ENCODE results near the gene CORT.

The CORT gene

DNA sequence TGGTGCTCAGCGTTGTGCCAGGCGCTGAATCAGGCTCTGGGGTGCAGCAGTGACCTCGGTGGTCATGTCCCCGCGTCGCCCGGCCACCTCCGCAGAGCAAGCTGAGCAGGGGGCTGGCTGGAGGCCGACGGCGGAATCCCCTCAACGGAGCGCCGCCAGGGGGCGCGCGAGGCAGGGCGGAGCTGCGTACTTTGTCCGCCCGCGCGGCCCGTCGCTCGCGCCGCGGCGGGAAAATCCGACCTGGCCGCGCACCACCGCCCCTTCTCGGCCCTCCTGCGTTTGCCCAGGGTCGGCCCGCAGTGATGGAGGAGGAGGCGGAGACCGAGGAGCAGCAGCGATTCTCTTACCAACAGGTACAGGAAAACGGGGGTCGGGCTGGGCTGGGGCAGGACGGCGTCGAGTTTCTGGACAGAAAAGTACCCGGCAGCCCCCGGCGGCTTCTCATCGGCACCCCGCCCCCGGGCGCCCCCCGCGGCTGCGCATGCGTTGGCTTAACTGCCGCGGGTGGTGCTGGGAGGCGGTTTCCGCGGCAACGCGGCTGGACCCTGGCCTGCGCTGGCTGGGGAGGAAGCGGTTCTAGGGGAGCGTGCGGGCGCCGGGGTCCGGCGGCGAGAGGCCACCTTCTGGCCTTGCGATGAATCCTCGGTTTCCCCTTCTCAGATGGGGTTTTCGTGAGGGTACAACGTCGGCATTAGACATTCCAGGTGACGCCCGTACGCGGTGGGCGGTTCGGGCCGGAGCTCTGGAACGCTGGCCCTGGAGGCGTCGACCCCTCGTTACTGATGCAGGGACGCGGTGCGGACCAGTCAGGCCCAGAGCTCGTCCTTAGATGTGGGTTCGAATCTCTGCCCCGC lies 19.4 kb upstream of the CORT start, which contains the start of gene CENPS:
Gene CENPS (plus strand): TSS at position 218 of the 854 bp plus-strand sequence. CDS start 85 bp downstream, at position 303.
- H3K27ac Mint-ChIP-seq: peak within 1 kb of the TSS; percentile 92
- peak within 1 kb of the TSS; percentile 90 for H3K4me3 Mint-ChIP-seq
- peaks cover 18% of the 10 kb centered on the region for H3K4me1 Mint-ChIP-seq (ENCODE audit: low read depth)
- H3K36me3 Mint-ChIP-seq (ENCODE audit: low read depth): peaks cover 7% of the 10 kb centered on the region
- no peaks in the 10 kb centered on the region for H3K27me3 Mint-ChIP-seq
- H3K9me3 Mint-ChIP-seq: no peaks in the 10 kb centered on the region

DNA sequence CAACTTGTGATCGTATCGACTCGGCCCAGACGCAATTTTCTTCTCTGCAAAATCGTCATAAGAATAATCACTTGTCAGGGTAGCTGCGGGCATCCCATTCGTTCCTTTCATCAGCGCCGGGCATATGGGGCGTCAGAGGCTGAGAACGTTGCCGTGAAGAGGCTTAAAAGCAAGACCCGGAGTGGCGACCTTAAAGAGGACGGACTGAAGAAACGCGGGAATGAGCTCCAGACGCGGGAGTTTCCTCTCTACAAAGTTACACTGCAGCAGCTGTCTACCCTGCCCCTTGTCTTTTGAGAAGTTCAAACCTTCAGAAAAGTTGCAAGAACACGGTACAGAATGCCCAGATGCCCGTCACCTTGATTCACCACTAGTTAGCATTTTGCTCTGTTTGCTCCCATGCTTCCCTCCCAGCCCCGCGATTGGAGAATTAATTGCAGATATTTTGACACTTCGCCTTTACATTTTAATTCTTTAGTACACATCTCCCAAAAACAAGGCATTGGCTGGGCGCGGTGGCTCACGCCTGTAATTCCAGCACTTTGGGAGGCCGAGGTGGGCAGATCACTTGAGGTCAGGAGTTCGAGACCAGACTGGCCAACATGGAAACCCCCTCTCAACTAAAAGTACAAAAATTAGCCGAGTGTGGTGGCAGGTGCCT lies 18.6 kb upstream of the CORT start:
- peaks cover 7% of the 10 kb centered on the region for H3K36me3 Mint-ChIP-seq (ENCODE audit: low read depth)
- H3K27me3 Mint-ChIP-seq: no peaks in the 10 kb centered on the region
- no peaks in the 10 kb centered on the region for H3K9me3 Mint-ChIP-seq

DNA sequence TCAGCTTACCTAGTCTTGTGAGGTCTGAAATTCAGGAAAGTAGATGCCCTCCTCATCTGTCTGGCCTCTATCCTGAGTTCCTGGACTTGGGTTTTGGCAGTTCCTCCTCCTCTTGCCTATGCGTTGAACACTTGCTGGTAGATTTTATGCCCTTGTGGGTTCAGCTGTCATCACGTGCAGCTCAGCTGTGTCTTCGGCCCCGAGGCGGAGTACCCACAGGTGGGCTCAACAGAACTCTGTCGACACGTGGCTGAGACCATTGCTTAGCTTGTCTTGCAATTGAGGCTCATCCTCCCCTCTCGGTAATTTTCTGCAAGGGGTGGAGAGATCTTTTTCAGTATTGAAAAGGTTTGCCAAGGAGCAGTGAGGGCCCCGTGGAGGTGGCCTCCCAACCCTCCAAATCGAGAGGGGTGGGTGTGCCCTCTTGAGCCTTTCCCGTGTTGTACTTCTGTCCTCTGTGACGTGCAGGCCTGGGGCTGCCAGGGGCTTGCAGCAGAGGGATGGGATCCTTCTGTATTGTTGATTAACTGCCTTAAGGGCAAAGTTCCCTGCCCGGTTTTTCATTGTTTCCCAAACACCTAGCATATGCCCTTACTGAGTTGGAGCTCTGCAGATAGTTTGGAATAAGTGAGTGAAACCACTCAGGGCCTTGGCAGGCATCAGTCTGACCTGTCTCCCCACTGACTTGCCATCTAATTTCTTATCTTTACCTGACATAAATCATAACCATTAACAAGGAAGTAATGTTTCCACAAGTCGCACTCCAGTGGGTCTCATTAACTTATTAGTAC lies 16.7 kb upstream of the CORT start:
- Mint-ChIP-seq H3K36me3 (ENCODE audit: low read depth) (peaks cover 7% of the 10 kb centered on the region), H3K27me3 (no peaks in the 10 kb centered on the region), H3K4me1 (ENCODE audit: low read depth) (peaks cover 18% of the 10 kb centered on the region), H3K9me3 (no peaks in the 10 kb centered on the region), H3K27ac (no peak overlapping the region), H3K4me3 (no peak overlapping the region)

More for the DNA sequence above, 18.6 kb upstream of the CORT start:
- Mint-ChIP-seq H3K4me1 (ENCODE audit: low read depth) (peaks cover 18% of the 10 kb centered on the region), H3K27ac (peak overlapping the region; percentile 90), H3K4me3 (peak overlapping the region; percentile 90)

DNA sequence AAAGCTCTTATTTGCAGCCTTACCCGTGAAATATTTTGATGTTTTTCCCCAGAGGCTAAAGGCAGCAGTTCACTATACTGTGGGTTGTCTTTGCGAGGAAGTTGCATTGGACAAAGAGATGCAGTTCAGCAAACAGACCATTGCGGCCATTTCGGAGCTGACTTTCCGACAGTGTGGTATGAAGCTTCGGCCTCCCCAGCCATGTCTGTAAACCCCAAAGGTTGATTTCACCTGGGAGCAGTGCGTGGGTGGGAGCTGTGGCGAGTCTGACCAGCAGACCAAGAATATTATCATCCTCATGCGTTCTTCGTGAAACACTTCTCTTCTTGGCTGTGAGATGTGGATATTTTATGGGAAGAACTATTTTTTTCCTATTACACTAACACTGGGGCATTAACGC lies 16.0 kb upstream of the CORT start:
- Mint-ChIP-seq H3K9me3 (no peaks in the 10 kb centered on the region), H3K27ac (no peak overlapping the region), H3K4me1 (ENCODE audit: low read depth) (peaks cover 18% of the 10 kb centered on the region), H3K36me3 (ENCODE audit: low read depth) (peaks cover 7% of the 10 kb centered on the region), H3K27me3 (no peaks in the 10 kb centered on the region), H3K4me3 (no peak overlapping the region)

DNA sequence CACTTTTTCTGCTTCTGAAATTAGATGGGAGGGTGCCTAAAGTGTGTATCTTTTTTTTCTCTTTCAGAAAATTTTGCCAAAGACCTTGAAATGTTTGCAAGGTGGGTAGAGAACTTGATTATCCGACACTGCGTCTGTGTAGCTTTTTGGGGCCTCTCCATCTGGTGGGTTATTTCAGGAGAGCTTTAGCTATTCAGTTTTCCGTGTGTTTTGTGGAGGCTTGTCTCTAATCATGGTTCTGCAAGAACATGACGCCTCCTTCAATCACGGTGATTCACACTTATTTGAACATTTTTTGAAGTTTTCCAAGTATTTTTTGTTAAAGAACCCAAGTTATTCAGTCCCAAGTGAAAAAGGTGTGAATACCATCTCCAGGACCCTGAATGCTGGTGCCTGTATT lies 15.2 kb upstream of the CORT start:
- Mint-ChIP-seq H3K27ac (no peak overlapping the region), H3K27me3 (no peaks in the 10 kb centered on the region), H3K9me3 (no peaks in the 10 kb centered on the region), H3K4me3 (no peak overlapping the region), H3K4me1 (ENCODE audit: low read depth) (peaks cover 18% of the 10 kb centered on the region), H3K36me3 (ENCODE audit: low read depth) (peaks cover 7% of the 10 kb centered on the region)

DNA sequence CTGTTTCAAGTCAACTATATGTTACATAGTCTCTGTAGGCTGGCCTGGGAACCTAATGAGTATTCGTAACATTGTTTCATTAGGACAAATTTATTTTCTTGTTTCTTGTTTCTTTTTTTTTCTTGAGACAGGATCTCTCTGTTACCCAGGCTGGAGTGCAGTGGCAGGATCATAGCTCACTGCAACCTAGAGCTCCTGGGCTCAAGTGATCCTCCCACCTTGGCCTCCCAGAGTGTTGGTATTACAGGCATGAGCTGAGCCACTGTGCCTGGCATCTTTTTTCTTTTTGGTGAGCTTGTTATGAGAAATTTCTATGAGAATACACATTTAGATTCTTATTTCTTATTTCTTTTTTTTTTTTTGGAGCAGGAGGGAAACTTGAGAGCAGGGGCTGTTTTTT lies 12.8 kb upstream of the CORT start:
- Mint-ChIP-seq H3K27ac (no peak overlapping the region), H3K27me3 (no peaks in the 10 kb centered on the region)

DNA sequence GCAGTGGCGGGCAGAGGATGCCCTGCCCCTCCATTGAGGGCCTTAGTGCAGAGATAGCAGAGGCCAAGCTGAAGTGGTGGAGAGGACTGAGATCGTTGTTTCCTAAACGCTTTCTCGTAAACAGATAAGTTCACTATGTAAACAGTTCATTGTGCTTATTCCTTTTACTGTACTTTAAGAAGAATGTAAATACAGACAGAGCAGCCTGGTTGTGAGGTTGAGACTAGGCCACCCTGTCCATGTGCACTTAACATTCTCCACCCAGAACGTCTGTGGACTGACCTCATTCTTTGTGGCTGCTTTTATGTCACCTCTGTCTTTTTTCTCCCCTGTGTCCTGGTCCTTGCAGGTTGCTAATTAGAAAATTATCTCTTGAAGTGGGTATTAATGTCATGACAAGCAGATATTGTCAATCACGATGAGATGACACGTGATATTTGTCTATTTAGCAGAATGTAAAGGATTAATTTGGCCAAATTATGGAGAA lies 11.1 kb upstream of the CORT start:
- H3K4me3 Mint-ChIP-seq: no peak overlapping the region
- no peaks in the 10 kb centered on the region for H3K9me3 Mint-ChIP-seq
- H3K27ac Mint-ChIP-seq: peak overlapping the region; percentile 14
- no peaks in the 10 kb centered on the region for H3K4me1 Mint-ChIP-seq (ENCODE audit: low read depth)
- H3K36me3 Mint-ChIP-seq (ENCODE audit: low read depth): peaks cover 6% of the 10 kb centered on the region
- H3K27me3 Mint-ChIP-seq: no peaks in the 10 kb centered on the region

More for the DNA sequence above, 12.8 kb upstream of the CORT start:
- Mint-ChIP-seq H3K4me3 (no peak overlapping the region), H3K4me1 (ENCODE audit: low read depth) (peaks cover under 1% of the 10 kb centered on the region), H3K9me3 (no peaks in the 10 kb centered on the region), H3K36me3 (ENCODE audit: low read depth) (peaks cover 8% of the 10 kb centered on the region)

DNA sequence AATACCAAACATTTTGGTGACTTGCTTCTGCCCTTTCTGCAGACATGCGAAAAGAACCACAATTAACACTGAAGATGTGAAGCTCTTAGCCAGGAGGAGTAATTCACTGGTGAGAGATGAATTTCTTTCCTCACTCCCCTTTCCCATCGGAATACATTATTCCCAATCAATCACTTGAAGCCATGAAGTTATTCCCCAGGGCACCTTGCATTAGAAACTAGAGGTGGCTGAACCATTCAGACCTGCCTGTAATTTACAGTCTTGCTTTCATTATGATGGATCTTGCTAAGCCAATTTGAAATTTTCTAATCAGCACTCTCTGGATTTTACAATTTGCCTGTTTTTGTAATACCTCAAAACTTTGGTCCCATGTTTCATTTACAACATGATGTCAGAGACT lies 9.5 kb upstream of the CORT start:
- Mint-ChIP-seq H3K27ac (no peak overlapping the region), H3K9me3 (no peaks in the 10 kb centered on the region), H3K4me3 (no peak overlapping the region), H3K36me3 (ENCODE audit: low read depth) (peaks cover 6% of the 10 kb centered on the region), H3K27me3 (no peaks in the 10 kb centered on the region), H3K4me1 (ENCODE audit: low read depth) (no peaks in the 10 kb centered on the region)

DNA sequence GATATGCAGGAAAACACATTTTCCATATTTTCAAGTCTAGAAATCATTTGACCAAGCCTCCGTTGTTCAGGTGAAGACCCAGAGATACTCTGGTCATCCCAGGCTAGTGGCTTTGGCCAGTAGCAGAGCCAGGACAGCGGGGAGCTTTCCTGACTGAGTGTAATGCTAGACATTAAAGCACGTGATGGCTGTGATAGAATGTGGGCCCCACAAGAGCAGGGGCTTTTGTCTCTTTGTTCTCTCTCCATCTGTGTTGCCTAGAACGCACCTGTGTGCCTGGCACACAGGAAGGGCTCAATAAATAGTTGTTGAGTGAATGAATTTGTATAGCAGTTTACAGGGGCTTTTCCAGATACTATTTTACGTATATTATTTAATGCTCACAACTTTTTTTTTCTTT lies 9.0 kb upstream of the CORT start:
- Mint-ChIP-seq H3K4me3 (no peak overlapping the region), H3K36me3 (ENCODE audit: low read depth) (peaks cover 6% of the 10 kb centered on the region), H3K9me3 (no peaks in the 10 kb centered on the region), H3K27me3 (no peaks in the 10 kb centered on the region), H3K27ac (no peak overlapping the region), H3K4me1 (ENCODE audit: low read depth) (no peaks in the 10 kb centered on the region)

DNA sequence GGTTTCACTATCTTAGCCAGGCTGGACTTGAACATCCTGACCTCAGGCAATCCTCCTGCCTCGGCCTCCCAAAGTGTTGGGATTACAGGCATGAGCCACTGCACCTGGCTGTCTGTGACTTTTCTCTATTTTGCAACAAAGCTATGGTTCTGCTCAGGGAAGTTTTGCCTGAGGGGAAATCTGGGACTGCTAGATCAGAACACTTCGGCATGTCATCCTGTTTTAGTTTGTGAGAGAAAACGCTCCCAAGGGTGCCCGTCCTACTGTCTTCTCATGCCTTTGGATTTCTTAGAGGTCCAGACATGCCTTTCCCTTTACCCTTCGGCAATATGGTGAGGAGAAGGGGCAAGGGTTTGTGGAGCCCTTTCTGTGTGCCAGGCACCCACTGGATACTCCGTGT lies 5.6 kb upstream of the CORT start:
- no peak overlapping the region for H3K4me3 Mint-ChIP-seq
- H3K27ac Mint-ChIP-seq: no peak overlapping the region
- no peaks in the 10 kb centered on the region for H3K27me3 Mint-ChIP-seq
- no peaks in the 10 kb centered on the region for H3K9me3 Mint-ChIP-seq
- H3K4me1 Mint-ChIP-seq (ENCODE audit: low read depth): no peaks in the 10 kb centered on the region
- H3K36me3 Mint-ChIP-seq (ENCODE audit: low read depth): peaks cover 10% of the 10 kb centered on the region

DNA sequence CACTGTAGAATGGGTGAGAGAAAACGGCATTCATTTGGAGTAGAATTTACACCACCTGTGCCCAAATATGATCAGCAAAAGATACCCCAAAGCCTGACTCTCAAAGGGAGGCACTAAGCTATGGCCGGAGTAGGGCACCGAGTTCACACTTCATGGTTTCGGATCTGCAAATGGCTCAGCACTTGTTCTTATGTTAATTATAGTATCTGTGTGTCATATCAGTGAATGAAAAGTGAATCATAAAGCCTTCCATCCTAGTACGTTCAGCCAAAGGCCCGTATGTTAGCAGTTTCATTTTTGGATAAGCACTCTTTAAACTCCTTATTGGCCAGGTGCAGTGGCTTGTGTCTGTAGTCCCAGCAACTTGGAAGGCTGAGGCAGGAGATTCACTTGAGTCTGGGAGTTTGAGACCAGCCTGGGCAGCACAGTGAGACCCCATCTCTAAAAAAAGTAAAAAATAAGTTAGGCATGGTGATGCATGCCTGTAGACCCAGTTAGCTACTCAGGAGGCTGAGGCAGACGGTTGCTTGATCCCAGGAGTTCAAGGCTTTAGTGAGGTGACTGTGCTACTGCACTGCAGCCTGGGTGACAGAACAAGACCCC lies 4.9 kb upstream of the CORT start:
- Mint-ChIP-seq H3K4me3 (no peak overlapping the region), H3K27me3 (no peaks in the 10 kb centered on the region), H3K36me3 (ENCODE audit: low read depth) (peaks cover 10% of the 10 kb centered on the region), H3K27ac (no peak overlapping the region), H3K4me1 (ENCODE audit: low read depth) (no peaks in the 10 kb centered on the region), H3K9me3 (no peaks in the 10 kb centered on the region)

DNA sequence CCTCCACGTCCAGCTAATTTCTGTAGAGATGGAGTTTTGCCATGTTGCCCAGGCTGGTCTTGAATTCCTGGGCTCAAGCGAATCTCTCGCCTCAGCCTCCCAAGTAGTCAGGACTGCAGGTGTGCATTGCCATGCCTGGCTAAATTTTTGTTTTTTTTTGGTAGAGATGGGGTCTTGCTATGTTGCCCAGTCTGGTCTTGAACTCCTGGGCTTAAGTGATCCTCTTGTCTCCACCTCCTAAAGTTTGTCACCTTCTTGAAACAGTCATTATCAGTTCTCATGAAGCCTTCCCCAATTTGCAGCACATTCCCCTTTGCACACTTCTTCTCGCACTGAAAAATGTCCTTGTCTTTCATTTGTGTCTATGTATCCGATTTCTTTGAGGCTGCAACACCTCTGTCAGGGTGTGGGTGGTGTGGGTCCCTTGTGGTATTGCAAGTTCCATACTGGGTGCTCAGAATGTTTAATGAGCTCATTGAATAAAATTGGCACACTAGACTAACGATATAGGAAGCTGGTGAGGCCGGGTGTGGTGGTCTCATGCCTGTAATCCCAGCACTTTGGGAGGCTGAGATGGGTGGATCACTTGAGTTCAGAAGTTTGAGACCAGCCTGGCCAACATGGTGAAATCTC lies 2.9 kb upstream of the CORT start:
- Mint-ChIP-seq H3K36me3 (ENCODE audit: low read depth) (peaks cover 5% of the 10 kb centered on the region), H3K27ac (no peak overlapping the region), H3K4me1 (ENCODE audit: low read depth) (no peaks in the 10 kb centered on the region), H3K4me3 (no peak overlapping the region), H3K9me3 (no peaks in the 10 kb centered on the region), H3K27me3 (no peaks in the 10 kb centered on the region)

DNA sequence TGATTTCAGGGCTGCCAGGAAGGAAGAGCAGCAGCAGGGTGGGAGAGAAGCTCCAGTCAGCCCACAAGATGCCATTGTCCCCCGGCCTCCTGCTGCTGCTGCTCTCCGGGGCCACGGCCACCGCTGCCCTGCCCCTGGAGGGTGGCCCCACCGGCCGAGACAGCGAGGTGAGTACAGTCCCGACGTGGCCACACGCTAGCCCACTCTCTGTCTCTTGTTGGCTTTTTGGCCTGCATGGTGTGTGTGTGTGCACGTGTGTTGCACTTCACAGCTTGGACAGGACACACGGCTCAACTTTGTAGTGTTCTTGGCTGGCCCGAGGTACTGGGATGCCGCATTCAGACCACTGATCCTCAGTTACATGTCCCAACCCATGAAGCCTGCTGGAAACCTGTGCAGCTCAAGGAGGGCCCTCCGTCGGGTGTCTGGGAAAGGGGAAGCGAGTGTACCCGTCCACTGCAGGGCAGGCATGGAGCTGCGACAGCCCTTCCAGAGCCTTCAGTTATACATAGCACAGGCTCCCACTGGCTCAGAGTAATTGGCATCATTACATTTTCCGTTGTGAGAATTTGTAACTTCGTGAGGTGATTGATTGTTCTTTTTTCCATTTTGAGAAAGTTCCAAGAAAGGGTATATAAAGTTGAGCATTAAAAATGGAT lies 454 bp downstream of the CORT start:
- Mint-ChIP-seq H3K27me3 (no peaks in the 10 kb centered on the region), H3K36me3 (ENCODE audit: low read depth) (peaks cover 12% of the 10 kb centered on the region), H3K9me3 (no peaks in the 10 kb centered on the region), H3K27ac (no peak overlapping the region), H3K4me1 (ENCODE audit: low read depth) (no peaks in the 10 kb centered on the region), H3K4me3 (no peak overlapping the region)

DNA sequence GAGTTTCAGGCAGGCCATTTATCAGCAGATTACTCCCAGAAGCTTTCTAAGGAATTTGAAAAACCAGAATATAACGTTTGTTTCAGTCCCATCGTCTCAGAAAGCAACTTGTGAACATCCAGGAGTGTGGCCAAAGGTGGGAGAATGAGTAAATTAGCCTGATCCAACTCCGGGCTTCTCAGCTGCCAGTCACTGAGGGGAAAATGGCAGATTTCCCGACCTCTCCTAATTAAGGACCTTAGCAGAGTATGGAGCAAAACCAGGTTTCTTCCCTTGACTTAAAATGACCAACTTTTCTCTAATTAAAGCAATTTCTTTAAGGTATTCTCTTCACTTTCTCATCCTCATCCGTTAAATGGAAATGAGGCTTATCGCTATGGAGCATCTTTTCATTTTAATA lies 1.0 kb downstream of the CORT start:
- Mint-ChIP-seq H3K9me3 (no peaks in the 10 kb centered on the region), H3K27ac (no peak overlapping the region), H3K36me3 (ENCODE audit: low read depth) (peaks cover 13% of the 10 kb centered on the region), H3K4me1 (ENCODE audit: low read depth) (no peaks in the 10 kb centered on the region), H3K4me3 (no peak overlapping the region), H3K27me3 (no peaks in the 10 kb centered on the region)
